Activated CD8-positive, alpha-beta memory T cell treated with anti-CD3 and anti-CD28 coated beads for 24 hours (primary cell): ENCODE data around the gene SHISA6.

Experiments used
- DNase-seq: peaks from one replicate; pipeline ENCODE4 v3.0.0-alpha.2; 2020

Gene SHISA6

DNA sequence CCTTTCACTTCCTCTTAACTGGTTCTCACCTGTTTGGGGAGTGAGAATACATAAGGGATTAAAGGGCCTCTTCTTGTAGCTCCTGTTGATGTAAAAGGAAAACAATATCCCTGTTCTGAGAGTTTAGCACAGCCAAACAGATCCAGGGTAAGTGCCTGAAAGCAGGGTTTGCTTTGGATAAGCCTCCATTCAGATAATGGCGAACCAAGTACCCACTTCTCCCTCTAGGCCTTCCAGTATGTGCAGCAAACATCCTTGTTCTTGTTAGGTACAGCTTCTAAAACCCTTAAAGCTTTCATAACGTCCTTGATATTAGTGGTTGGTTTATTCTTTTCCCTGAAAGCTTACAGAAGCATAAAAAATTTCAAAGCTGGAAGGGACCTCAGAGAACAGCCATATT, 226.6 kb downstream of the SHISA6 start:
- no peak for DNase-seq

GRCh38 chr17:11485336-11486100, 244.5 kb downstream of the SHISA6 start:
- DNase-seq = no peak

DNA sequence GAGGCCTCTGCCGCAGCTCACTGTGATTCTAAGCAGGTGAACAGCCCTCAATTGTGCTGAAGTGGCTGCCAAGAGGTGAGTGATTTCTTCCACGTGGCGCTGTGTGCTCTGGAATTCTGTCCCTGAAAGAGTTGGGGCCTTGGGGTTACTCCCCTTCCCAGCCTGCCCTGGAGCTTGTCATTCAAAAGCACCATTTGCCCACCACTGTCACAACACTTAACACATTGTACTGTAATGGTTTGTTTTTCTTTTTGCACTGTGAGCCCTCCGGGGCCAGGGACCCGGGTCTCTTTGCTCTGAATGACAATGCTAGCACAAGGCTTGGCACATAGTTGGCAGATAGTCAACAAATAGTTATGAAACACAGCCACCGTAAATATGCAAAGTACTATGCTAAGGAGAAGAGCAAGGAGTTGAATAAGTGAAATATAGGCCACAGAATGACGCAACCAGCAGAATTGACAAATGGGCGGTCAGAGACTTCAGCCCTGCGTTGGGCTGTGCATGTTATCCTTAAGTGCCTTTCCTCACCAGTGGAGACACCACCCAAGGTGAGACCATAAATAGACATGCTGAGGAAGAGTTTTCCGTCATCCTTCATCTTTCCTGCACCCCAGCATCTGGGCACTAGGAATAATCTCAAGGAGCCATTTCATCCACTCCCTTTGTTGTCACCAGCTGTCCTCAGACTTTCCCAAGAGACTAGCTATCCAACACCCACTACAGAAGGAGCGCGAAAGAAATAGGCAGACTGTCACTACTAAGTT, 245.3 kb downstream of the SHISA6 start:
- no peak for DNase-seq

- no peak for DNase-seq
These were observed 245.9 kb downstream of the SHISA6 start for GRCh38 chr17:11486868-11487310.

DNA sequence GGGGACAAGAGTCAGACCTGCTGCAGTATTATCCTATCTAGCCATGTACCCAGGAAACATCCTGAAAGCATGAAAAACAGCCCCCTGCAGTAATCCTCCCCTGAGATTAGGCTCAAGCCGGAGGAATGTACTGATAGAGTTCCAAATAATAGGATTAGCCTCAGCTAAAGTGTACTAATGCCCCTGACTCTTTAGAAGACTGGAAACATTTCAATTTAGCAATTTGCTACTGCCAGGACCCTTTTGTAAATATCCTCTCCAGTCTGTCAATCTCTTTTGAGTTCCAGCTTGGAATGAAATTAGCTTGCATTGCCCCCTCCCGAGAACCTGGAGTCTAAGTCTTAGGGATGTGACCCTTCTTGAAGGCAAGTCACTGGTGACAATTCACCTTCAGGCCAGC, 246.5 kb downstream of the SHISA6 start:
- no peak for DNase-seq

DNA sequence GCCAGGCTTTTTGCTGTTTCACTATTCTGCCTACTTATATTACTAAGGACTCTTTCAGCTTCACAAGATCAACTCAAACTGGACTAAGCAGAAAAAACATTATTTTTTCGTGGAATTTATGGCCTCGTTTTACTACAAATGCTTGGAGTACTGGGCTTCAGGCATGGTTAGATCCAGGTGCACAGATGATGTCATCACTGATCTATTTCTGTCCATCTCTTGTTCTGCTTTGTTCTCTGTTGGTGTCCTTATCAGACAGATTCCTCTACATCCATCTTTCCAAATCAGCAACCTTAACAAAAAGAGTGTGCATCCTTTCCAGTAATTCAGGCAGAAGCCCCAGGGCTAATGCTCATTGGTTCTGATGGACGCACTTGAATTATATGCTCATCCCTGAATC, 247.4 kb downstream of the SHISA6 start:
- DNase-seq = no peak

DNA sequence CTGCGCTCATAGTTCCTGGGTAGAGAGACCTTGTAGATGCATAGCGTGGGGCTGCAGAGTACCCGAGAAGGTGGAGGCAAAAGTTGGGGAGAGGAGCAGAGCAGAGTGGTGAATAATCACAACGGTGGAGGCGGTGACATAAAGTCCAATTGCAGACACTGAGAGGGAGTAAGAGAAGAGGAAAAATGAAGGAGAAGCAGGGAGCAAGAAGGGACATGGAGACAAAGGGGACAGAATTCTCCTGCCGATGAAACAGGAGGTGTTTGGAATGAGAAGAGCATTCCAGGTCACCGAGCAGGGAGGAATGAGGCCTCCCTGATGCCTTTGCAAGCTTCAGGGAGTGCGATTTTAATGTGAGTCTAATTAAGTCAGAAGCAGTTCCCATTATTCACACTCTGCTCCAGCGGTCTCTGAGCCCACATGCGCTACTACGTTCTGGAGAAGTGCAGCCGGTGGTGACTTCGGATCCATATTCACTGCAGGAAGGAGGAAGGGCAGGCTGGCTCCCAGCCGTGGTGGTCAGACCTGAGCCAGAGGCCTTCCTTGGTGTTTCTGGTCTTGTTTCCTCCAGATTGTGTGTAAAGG, 249.2 kb downstream of the SHISA6 start:
- no peak for DNase-seq

DNA sequence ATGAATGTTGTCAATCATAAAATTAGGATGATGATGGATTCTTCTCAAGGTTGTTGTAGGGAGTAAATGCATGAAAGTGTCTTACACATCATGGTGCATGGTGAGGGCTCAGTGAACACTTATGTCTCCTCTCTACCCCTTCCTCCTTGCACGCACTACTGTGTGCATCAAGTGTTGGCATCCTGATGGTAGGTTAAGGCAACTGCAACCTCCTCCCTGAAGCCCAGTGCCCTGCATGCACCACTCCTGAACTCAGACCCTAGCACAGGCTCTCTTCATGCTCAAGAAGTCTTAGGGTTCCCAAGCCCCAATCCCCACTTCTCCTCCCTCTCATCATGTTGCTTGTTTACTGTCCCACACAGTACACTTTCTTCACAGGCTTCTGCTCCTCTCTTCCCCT, 251.5 kb downstream of the SHISA6 start:
- no peak for DNase-seq

DNA sequence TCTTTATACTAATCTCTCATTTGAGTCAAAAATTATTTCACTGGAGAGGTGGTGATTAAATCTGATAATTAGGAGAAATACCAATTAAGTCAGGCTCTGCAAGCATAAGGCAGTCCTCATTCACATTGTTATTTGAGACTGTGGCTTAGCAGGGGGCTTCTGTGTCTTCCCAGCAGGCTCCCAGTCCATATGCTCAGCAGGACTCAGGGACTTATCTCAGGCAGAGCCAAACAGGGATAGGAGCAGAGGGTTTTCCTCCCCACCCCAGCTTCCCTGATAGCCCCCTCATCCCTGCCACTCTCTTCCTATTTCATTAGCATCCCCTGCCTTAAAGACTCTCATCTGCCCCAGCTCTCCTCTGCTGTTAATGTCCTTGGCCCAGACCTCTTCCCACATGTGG, 252.9 kb downstream of the SHISA6 start:
- no peak for DNase-seq

DNA sequence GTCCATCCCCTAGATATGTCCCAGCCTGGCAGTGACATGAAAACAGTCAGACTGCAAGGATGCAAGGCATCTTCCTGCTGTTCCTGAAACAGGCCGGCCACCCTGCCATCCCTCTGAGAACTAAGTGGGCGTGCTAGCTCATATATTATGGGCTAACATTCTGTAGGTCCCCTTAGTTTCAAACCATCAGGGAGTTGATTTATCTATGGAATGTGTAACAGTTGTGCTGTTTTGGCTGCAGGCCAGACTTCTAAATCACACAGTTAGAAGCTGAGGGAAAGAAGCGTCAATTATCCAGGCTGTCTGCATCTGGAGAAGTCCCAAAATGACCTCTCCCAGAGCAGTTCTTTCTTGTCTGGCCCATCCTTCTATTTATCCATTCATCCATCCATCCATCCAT, 254.6 kb downstream of the SHISA6 start:
- no peak for DNase-seq

GRCh38 chr17:11499881-11500280, 258.9 kb downstream of the SHISA6 start:
- DNase-seq = no peak

GRCh38 chr17:11503308-11504035, 262.5 kb downstream of the SHISA6 start:
- DNase-seq = no peak

GRCh38 chr17:11506635-11507034, 265.6 kb downstream of the SHISA6 start:
- no peak for DNase-seq

GRCh38 chr17:11511696-11512095, 270.7 kb downstream of the SHISA6 start:
- DNase-seq = no peak

DNA sequence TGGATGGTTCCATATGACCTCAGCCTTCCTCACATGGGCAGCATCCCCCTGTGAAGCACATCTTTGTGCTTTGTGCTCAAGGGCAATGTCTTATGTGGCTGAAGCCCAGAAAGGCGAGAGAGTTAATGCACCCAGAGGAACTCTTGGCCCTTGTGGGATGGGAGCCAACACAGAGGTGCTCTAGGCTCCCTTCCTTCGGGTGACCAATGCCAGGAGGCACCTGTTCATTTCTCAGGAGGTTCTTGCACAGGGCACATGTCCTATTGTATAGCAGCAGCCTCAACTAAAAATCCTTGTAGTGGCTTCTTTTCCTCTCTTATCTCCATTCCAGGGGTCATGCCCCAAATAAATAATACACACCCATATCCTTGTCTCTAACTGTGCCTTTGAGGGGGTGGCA, 273.6 kb downstream of the SHISA6 start:
- DNase-seq = no peak

DNA sequence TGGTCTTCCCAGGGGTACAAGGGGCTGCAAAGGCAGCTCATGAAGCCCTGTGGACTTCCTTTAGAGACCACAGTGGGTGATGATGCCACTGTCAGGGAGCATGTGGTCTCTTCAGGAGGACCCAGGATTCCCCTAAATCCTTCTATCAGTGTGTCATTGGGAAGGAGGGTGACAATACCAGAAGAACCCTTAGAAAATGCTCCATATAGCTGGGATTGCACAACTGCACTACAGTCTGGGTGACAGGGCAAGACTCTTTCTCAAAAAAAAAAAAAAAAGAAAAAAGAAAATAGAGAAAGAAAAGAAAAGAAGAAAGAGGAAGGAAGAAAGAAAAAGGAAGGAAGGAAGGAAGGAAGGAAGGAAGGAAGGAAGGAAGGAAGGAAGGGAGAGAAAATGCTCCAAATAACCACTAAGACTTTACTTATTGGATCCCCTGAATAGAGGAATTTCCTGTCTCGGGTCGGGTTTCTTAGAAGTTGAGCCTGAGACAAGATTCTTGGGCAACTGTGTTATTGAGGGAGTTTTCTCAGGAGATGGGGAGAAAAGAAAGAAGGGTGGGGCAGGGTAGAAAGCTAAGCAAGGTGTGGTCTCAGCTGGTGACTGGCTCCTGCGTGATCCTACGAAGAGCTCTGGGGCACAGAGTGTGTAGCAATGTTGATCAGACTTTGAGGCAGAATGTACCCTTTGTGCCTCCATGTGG, 274.1 kb downstream of the SHISA6 start:
- DNase-seq = no peak

- no peak for DNase-seq
These were observed 274.9 kb downstream of the SHISA6 start for GRCh38 chr17:11515901-11516300.

- DNase-seq = no peak
These were observed 294.2 kb downstream of the SHISA6 start for GRCh38 chr17:11535231-11535630.

- DNase-seq = no peak
These were observed 297.4 kb downstream of the SHISA6 start for GRCh38 chr17:11538366-11538765.

- no peak for DNase-seq
These were observed 298.6 kb downstream of the SHISA6 start for GRCh38 chr17:11539637-11540036.

DNA sequence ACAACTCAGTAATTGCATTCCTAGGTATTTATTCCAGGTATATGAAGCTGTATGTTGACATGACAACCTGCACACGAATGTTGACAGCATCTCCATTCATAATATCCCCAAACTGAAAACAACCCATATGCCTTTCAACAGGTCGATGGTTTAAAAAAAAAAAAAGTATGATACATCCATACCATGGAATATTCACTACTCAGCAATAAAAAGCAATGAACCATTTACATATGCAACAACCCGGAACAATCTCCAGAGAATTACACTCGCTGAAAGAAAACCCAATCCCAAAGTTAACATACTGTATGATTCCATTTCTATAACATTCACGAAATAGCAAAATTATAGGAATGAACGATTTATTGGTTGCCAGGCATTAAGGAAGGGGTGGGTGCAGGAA, 304.0 kb downstream of the SHISA6 start:
- no peak for DNase-seq

GRCh38 chr17:11545696-11546095, 304.7 kb downstream of the SHISA6 start:
- no peak for DNase-seq

- DNase-seq = no peak
These were observed 306.8 kb downstream of the SHISA6 start for GRCh38 chr17:11547853-11548252.
